PC-3 (cell line): Measurements from ENCODE around the gene RAB6A. TPM values are rescaled to one million over a fixed set of nuclear protein-coding genes. Genes with fewer than 3 reads are reported as not detected.
A peak's percentile ranks its signal among the peaks of the same experiment; 100 is the strongest.

Experiments
- ATAC-seq: fragments of 200-7000 bp; cut with Tn5 transposase; 2 replicates; pipeline ENCODE4 v1.9.1; 2020; ENCODE audit warnings: mild to moderate bottlenecking, moderate library complexity
- BruUV-seq: library from RNA; stranded (reverse); fragments of 400-500 nt; replicated peaks from 2 replicates; lab custom pipeline; 2021; lab: Mats Ljungman, UMichigan
- CTCF ChIA-PET: fragments of 300-600 bp; sonication (Branson Sonifier 250); formaldehyde crosslinking; loops from one replicate; lab custom pipeline; 2022; ENCODE audit warnings: antibody characterized with exemption; lab: Charles Lee
- POLR2A ChIA-PET: fragments of 300-600 bp; sonication (Branson Sonifier 250); formaldehyde crosslinking; loops from one replicate; lab custom pipeline; 2022; ENCODE audit warnings: antibody characterized with exemption; ENCODE audit not compliant: unreplicated experiment; lab: Charles Lee
- DNase-seq: peaks from one replicate; pipeline ENCODE4 v3.0.0-alpha.2; 2015
- H2AFZ ChIP-seq: fragments of 300-600 bp; sonication (generic); 2 replicates; pipeline ENCODE4 v1.6.0; 2016; ENCODE audit warnings: antibody characterized with exemption, low read length
- H3F3A ChIP-seq: fragments of 300-600 bp; sonication (generic); one replicate; pipeline ENCODE4 v1.6.0; 2017; ENCODE audit warnings: antibody characterized with exemption, low read length, control low read depth, mild to moderate bottlenecking; ENCODE audit not compliant: unreplicated experiment
- H3K27ac ChIP-seq: fragments of 300-600 bp; sonication (generic); 2 replicates; pipeline ENCODE4 v1.5.1; 2016; ENCODE audit warnings: mild to moderate bottlenecking, low read length
- H3K27me3 ChIP-seq: fragments of 300-600 bp; sonication (generic); 2 replicates; pipeline ENCODE4 v1.6.1; 2016; ENCODE audit warnings: low read length, mixed read lengths
- H3K36me3 ChIP-seq: fragments of 300-600 bp; sonication (generic); 2 replicates; pipeline ENCODE4 v1.6.1; 2016; ENCODE audit warnings: low read depth, mixed run types, low read length, mixed read lengths
- H3K4me1 ChIP-seq: fragments of 300-600 bp; sonication (generic); 2 replicates; pipeline ENCODE4 v1.5.1; 2016; ENCODE audit warnings: low read length; ENCODE audit not compliant: insufficient read depth
- H3K4me2 ChIP-seq: fragments of 300-600 bp; sonication (generic); 2 replicates; pipeline ENCODE4 v1.6.0; 2016; ENCODE audit warnings: low read length
- H3K4me3 ChIP-seq: fragments of 300-600 bp; sonication (generic); 2 replicates; pipeline ENCODE4 v1.5.1; 2016; ENCODE audit warnings: mild to moderate bottlenecking, low read length, mixed read lengths
- H3K79me2 ChIP-seq: fragments of 300-600 bp; sonication (generic); 2 replicates; pipeline ENCODE4 v1.6.1; 2017; ENCODE audit warnings: low read length, mixed read lengths
- H3K9ac ChIP-seq: fragments of 300-600 bp; sonication (generic); 2 replicates; pipeline ENCODE4 v1.6.0; 2016; ENCODE audit warnings: mild to moderate bottlenecking, low read length
- H3K9me2 ChIP-seq: fragments of 300-600 bp; sonication (generic); replicated peaks from 2 replicates; pipeline ENCODE4 v1.6.1; 2016; ENCODE audit warnings: mixed run types, low read length, mixed read lengths
- H3K9me3 ChIP-seq: fragments of 300-600 bp; sonication (generic); 2 replicates; pipeline ENCODE4 v1.6.1; 2016; ENCODE audit warnings: low read length, mixed read lengths
- H4K20me1 ChIP-seq: fragments of 300-600 bp; sonication (generic); 2 replicates; pipeline ENCODE4 v1.6.1; 2016; ENCODE audit warnings: low read length, mixed read lengths
- CTCF ChIP-seq: fragments of 300-600 bp; sonication (generic); conservative IDR thresholded peaks from 2 replicates; pipeline ENCODE4 v1.5.1; 2017; ENCODE audit warnings: antibody characterized with exemption, low read depth, mild to moderate bottlenecking, low read length
- EZH2 ChIP-seq: fragments of 300-600 bp; sonication (generic); IDR thresholded peaks from one replicate; pipeline ENCODE4 v1.6.1; 2017; ENCODE audit warnings: antibody characterized with exemption, mild to moderate bottlenecking, low read length; ENCODE audit not compliant: unreplicated experiment
- EZH2phosphoT487 ChIP-seq: fragments of 300-600 bp; sonication (generic); IDR thresholded peaks from 2 replicates; pipeline ENCODE4 v1.6.1; 2018; ENCODE audit warnings: mild to moderate bottlenecking, antibody characterized with exemption, low read length, borderline replicate concordance
- intact Hi-C: fragments of 100-400 bp; cut with micrococcal nuclease; formaldehyde crosslinking; loops from 2 replicates; pipeline ENCODE4 v1.9.0; 2023
- total RNA-seq: library from RNA; depleted of rRNA; stranded (reverse); fragments of >200 nt; gene quantifications from 2 replicates; pipeline ENCODE4 v1.2.3, GENCODE V29; 2014

The RAB6A gene
- total RNA-seq, 1 experiment from 2014 or later = 97.9 TPM

DNA sequence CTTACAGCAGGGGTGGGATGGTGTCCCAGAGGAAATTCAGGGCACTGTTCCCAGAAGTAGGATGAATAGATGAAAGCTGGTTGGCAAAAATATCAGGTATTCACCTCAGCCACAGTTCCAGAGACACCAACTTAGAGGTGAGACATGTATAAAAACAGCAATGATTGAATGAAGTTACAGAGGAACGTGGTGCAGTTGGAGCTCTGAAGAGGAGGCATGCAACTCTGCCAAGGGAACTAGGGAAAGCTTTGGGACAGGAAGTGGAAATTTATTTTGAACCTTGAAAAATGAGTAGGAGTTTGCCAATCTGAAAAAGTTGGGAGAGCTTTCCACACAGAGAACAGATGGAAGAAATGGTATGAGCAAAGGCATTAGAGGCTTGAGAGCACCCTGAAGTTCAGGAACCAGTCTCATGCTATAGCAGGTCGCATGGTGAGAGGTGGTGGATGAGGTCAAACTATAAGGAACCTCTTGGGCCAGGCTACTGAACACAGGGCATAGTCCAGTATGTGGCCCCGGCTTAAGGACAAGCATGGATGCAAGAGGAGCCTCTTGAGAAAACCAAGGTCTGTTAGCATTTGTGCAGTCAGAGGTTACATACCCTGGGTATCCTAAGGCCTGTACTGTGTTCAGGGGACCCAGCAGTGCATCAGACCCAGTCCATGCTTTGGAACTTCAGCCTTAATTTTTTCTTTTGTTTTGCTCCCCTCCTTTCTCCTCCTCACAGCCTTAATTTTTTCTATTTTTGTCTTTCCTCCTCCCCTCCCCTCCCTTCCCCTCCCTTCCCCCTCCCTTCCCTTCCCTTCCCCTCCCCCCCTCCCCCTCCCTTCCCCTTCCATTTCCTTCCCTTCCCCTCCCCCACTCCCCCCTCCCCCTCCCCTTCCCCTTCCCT is 97.0 kb downstream of the RAB6A start:
- H3F3A ChIP-seq = no peaks in the 10 kb centered on the region
- DNase-seq (no peak), ATAC-seq (no peak)
- no peaks in the 10 kb centered on the region for H3K9me2 ChIP-seq
- ChIA-PET POLR2A (no interaction called here), CTCF (no interaction called here)
- TF ChIP-seq EZH2phosphoT487 (no peak), CTCF (no peak), EZH2 (no peak)
- no peaks in the 10 kb centered on the region for H3K9me3 ChIP-seq
- intact Hi-C loops = no loop called here
- H3K4me3 ChIP-seq = no peak overlapping the region
- H3K79me2 ChIP-seq = no peaks in the 10 kb centered on the region
- H3K36me3 ChIP-seq = no peaks in the 10 kb centered on the region
- no TSS peak for BruUV-seq
- no peak overlapping the region for H3K4me2 ChIP-seq
- H3K27ac ChIP-seq = no peak overlapping the region
- H3K4me1 ChIP-seq = peaks cover 13% of the 10 kb centered on the region
- H2AFZ ChIP-seq = no peak overlapping the region
- H4K20me1 ChIP-seq = no peaks in the 10 kb centered on the region
- no peaks in the 10 kb centered on the region for H3K27me3 ChIP-seq
- H3K9ac ChIP-seq = no peak overlapping the region

GRCh38 chr11:73662445-73663157 is 98.3 kb downstream of the RAB6A start:
- no peaks in the 10 kb centered on the region for H4K20me1 ChIP-seq
- H3K79me2 ChIP-seq = no peaks in the 10 kb centered on the region
- BruUV-seq = TSS peak; percentile 15
- ATAC-seq = no peak
- POLR2A ChIA-PET = no interaction called here
- H3K9ac ChIP-seq = no peak overlapping the region
- no peak overlapping the region for H3K4me3 ChIP-seq
- peaks cover 13% of the 10 kb centered on the region for H3K4me1 ChIP-seq
- no peaks in the 10 kb centered on the region for H3F3A ChIP-seq
- H3K4me2 ChIP-seq = no peak overlapping the region
- H2AFZ ChIP-seq = no peak overlapping the region
- no peaks in the 10 kb centered on the region for H3K9me3 ChIP-seq
- intact Hi-C loops = no loop called here
- H3K36me3 ChIP-seq = no peaks in the 10 kb centered on the region
- H3K27me3 ChIP-seq = no peaks in the 10 kb centered on the region
- CTCF ChIA-PET = interaction anchor here (0.7 to 0.9 kb wide), 2 partner anchors 37 to 269 kb away, joined by 3 to 7 read pairs; no protein-coding TSS in a partner anchor
- TF ChIP-seq CTCF = no peak
- no peak for TF ChIP-seq EZH2phosphoT487
- TF ChIP-seq EZH2 = no peak
- no peaks in the 10 kb centered on the region for H3K9me2 ChIP-seq
- peak; percentile 36 for DNase-seq
- no peak overlapping the region for H3K27ac ChIP-seq
